Ishikawa (cell line): Measurements from ENCODE around the gene ADAT1.
A peak's percentile ranks its signal among the peaks of the same experiment; 100 is the strongest.

ENCODE experiments used
- CEBPB ChIP-seq: IDR thresholded peaks from 2 replicates; pipeline ENCODE4 v1.6.1; 2012
- CREB1 ChIP-seq: IDR thresholded peaks from 2 replicates; pipeline ENCODE4 v1.6.1; 2012; ENCODE audit warnings: low read depth
- TAF1 ChIP-seq: IDR thresholded peaks from 2 replicates; pipeline ENCODE4 v1.6.1; 2012; ENCODE audit warnings: low read depth, mild to moderate bottlenecking
- YY1 ChIP-seq: IDR thresholded peaks from 2 replicates; pipeline ENCODE4 v1.6.1; 2012; ENCODE audit warnings: low read depth
- ZBTB7A ChIP-seq: IDR thresholded peaks from 2 replicates; pipeline ENCODE4 v1.6.1; 2012; ENCODE audit warnings: low read depth
- TF ChIP-seq, protein P1 (sequence below): IDR thresholded peaks from 2 replicates; pipeline ENCODE4 v1.6.1; 2012; ENCODE audit warnings: low read depth, mild to moderate bottlenecking

DNA sequence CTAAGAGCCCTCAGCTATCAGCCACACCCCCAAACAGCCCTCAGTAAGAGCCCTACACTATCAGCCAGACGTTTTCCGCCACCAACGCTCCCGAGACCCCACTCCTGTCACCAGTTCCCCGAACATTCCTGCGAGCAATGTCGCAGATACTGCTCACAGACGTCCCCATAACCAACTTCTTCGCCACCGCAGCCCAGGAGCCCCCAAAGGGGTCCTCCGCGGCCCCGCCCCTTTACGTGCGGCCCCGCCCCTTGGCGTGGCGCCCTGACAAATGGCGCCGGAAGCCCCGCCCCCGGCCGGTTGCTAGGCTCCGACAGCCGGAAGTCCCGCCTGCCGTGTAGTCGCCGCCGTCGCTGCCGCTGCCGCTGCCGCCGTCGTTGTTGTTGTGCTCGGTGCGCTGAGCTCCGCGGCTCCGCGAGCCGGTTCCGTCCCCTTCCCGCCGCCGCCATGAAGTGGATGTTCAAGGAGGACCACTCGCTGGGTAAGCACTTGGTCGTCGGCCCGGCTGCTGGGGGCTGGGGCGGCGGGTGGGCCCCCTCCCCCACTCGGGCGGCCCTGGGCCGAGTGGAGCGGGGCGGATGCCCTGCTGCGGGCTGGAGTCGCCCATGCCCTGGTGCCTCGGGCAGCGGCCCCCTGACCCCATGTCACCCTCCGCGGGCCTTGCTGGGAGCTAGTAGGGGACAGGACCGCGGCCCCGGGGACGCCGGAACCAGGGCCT lies 56.9 kb downstream of the ADAT1 start, which contains the start of gene GABARAPL2:
- TF ChIP-seq YY1 (peak; percentile 58; the same call in 1 of the 2 replicates), ZBTB7A (peak; percentile 92), CREB1 (no peak), TAF1 (peak; percentile 57; the same call in 1 of the 2 replicates), CEBPB (no peak)
- TF ChIP-seq, protein P1, sequence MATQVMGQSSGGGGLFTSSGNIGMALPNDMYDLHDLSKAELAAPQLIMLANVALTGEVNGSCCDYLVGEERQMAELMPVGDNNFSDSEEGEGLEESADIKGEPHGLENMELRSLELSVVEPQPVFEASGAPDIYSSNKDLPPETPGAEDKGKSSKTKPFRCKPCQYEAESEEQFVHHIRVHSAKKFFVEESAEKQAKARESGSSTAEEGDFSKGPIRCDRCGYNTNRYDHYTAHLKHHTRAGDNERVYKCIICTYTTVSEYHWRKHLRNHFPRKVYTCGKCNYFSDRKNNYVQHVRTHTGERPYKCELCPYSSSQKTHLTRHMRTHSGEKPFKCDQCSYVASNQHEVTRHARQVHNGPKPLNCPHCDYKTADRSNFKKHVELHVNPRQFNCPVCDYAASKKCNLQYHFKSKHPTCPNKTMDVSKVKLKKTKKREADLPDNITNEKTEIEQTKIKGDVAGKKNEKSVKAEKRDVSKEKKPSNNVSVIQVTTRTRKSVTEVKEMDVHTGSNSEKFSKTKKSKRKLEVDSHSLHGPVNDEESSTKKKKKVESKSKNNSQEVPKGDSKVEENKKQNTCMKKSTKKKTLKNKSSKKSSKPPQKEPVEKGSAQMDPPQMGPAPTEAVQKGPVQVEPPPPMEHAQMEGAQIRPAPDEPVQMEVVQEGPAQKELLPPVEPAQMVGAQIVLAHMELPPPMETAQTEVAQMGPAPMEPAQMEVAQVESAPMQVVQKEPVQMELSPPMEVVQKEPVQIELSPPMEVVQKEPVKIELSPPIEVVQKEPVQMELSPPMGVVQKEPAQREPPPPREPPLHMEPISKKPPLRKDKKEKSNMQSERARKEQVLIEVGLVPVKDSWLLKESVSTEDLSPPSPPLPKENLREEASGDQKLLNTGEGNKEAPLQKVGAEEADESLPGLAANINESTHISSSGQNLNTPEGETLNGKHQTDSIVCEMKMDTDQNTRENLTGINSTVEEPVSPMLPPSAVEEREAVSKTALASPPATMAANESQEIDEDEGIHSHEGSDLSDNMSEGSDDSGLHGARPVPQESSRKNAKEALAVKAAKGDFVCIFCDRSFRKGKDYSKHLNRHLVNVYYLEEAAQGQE: no peak
